HG02623 (cell line): Measurements from ENCODE around the gene ELMO3.
A peak's percentile ranks its signal among the peaks of the same experiment; 100 is the strongest.

Experiments used
- ATAC-seq: cut with Tn5 transposase; IDR thresholded peaks from one replicate; pipeline ENCODE4 v1.9.1; 2021; ENCODE audit warnings: moderate library complexity; ENCODE audit not compliant: unreplicated experiment

Gene ELMO3, protein sequence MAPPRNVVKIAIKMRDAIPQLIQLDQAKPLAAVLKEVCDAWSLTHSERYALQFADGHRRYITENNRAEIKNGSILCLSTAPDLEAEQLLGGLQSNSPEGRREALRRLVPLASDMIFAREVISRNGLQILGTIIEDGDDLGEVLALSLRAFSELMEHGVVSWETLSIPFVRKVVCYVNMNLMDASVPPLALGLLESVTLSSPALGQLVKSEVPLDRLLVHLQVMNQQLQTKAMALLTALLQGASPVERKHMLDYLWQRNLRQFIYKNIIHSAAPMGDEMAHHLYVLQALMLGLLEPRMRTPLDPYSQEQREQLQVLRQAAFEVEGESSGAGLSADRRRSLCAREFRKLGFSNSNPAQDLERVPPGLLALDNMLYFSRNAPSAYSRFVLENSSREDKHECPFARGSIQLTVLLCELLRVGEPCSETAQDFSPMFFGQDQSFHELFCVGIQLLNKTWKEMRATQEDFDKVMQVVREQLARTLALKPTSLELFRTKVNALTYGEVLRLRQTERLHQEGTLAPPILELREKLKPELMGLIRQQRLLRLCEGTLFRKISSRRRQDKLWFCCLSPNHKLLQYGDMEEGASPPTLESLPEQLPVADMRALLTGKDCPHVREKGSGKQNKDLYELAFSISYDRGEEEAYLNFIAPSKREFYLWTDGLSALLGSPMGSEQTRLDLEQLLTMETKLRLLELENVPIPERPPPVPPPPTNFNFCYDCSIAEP

DNA sequence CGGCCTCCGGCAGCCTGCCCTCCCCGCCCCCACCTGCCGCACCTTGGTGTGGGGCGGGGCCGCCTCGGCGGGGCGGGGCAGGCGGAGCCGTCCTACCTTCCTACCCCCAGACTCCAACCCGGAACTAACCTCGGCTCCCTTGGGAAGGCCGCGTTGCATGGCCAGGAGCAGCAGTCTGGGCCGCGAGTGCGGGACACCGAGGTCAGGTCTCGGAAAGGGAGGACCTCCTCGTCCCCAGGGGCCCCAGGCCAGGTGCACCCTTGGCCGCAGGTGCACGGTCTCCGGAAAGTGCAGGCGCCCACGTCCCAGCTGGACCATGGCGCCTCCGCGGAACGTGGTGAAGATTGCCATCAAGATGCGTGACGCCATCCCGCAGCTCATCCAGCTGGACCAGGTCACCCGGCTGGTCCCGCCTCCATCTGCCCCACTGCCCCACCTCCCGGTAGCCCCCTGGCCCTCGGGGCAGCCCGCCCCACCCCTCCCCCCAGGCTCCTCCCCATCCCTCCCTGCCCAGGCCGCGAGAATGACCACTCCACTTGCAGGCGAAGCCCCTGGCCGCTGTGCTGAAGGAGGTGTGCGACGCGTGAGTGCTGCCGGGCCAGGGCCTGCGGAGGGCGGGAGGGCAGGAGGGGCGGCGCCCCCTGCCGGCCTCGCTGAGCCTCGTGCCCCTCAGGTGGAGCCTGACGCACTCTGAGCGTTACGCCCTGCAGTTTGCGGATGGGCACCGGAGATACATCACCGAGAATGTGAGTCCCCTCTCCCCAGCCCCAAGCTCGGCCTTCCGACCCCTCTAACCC lies at the start of gene ELMO3:
Gene ELMO3, plus strand, starts transcription at position 121 of the 797 bp plus-strand sequence. Its CDS starts 196 bp downstream, at position 317.
- no peak for ATAC-seq

DNA sequence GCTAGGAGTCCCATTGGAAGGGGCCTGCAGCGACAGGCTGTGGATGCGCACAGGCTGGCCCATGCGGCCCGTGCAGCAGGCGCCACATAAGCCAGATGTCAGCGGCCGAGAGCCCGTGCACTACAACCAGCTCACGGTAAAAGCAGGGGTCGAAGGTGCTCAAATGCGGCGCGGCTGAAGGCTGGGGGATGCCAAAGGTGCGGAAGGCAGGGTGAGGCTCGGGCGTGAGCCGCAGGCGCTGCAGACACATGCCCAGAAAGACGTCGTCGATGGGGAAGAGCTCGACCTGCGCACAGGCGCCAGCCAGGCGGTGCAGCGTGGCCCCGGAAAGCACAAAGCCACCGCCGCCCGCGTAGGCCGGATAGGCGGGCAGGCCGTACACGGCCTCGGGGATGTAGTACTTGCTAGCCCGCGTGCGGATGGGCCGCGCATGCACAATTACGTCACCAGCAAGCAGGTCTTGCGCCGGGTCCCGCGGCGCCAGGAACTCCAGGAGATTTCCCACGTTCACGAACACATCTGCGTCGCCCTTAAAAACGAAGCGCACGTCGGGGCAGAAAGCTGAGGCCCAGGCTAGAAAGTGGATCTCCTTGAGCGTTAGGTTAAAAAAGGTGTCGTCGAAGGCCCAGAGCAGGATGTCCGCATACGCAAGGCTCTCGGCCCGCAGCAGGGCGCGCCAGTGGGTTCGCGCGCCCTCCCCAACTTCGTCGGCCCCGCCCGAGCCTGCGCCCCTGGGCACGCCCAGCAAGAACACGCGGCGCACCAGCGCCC lies 49.5 kb upstream of the ELMO3 start:
- no peak for ATAC-seq

DNA sequence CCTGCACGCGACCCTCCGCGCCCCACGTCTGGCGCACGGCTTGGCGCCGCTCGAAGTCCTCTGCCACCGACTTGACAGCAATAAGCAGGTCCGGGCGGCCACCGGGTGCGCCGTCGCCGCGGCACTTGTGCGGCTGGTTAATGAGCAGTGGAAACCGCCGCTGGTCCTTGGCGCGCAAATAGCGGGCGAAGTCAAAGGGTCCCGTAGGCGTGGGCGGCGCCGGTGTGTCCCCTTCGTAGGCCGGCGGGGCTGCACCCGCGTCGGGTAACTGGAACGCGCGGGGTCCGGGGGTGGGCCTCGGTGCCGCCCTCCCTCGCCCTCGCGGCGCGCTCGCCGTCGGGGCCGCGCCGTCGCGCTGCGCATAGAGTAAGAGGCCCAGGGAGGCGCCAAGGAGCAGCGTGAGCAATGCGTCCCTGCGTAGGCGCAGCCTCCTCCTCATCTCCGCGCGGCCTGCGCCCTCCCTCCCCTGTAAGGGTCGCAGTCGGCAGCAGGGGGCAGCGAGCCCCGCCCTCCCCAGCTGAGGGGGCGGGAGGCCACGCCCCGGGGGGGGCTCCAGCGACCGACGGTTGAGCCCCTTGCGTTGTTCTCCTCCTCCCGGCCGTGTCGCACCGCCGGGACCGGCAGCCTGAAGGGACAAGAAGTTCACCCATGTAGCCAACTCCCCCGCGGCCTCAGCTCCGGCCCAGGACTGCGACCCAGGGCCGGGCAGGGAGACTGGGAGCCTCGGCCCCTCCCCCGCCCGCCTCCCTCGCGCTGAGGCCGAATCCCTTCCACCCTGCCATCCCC lies 48.7 kb upstream of the ELMO3 start:
- peak; percentile 22 for ATAC-seq

DNA sequence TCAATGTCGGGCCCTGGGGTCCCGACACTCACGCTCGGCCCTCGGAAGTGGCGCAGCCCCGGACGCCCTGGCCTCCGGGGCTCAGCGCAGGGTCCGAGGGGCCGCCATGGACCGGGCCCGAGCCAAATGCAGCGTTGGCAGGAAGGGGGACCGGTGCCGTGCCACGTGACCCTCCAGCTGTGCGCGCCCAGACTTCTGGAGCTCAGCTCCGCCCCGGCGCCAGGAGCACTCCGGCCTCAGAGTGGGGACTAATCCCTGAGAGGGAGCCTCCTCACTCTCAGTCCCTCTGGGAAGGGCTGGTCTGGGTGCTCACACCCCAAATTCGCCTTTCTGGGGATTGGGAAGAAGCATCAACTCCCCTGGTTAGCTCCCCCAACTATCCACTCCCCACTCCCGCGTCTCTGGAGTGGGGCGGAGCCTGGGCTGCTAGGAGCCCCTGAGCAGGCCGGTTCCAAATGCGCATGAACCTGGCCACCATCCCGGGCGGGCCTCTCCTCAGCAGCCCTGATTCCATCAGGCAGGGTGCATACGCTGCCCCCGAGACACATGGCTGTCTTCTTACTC lies 48.0 kb upstream of the ELMO3 start, which contains the start of gene B3GNT9:
Gene B3GNT9, minus strand, starts transcription at position 166 of the 564 bp plus-strand sequence. CDS start 513 bp downstream, outside the sequence.
- ATAC-seq, result peak; percentile 53

DNA sequence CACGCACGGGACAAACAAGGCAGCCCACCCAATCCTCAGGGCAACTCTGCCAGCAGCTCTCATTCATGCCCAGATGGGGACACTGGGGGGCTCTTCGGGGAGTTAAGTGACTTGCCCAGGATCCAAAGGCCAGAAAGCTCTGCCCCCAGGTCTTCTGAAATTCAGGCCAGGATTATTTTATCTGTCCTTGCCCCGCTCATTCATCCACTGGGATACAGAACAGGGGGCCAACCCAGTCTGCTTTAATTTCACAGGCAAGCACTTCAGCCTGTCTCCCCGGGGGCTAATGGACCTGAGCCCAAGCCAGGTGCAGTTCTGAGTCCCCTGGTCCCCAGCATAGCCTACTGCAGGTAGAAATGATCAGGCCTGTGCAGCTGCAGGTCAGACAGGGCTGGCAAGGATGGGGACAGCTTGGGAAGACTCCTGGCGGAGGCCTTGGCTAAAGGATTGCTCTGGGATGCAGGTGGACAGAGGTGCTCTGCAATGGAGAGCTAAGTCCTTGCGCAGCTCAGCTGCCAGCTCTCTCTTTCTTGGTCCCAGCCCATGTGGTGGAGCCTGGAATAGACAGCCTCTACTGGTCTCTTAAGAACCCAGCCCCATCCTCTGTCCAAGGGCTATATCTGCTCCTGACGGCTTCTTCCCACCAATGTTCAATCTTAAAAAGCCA lies 47.4 kb upstream of the ELMO3 start:
- no peak for ATAC-seq

DNA sequence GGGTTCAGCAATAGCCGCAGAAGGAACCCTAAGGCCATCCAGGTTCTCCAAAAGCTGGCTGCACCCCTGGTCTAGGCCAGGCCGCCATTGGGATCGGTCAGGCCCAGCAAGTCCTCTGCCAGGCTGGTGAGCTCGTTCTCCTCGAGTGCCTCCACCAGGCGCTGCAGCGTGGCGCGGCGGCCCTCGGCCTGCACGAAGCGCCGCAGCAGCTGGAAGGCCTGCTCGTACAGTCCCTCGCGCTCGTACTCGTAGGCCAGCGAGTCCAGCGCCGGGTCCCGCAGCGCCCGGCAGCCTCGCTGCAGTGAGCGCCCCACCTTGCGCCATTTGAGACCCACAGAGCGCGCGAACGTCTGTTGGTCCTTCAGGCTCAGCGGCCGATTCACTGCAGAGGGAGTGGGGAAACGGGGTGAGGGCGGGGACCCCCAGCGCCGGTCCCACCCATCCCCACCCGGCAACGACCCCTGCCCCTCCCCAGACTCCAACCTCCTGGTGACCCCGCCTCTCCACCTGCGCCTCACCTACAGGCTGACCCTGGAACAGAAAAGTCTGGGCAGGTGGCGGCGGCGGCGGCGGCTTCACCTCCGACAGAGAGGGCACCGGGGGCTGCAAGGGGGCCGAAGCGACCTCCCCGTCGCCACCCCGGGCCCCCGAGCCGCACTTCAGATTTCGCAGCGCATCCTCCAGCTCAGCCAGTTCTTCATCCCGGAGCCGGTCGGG lies 44.2 kb upstream of the ELMO3 start:
- ATAC-seq, result no peak

DNA sequence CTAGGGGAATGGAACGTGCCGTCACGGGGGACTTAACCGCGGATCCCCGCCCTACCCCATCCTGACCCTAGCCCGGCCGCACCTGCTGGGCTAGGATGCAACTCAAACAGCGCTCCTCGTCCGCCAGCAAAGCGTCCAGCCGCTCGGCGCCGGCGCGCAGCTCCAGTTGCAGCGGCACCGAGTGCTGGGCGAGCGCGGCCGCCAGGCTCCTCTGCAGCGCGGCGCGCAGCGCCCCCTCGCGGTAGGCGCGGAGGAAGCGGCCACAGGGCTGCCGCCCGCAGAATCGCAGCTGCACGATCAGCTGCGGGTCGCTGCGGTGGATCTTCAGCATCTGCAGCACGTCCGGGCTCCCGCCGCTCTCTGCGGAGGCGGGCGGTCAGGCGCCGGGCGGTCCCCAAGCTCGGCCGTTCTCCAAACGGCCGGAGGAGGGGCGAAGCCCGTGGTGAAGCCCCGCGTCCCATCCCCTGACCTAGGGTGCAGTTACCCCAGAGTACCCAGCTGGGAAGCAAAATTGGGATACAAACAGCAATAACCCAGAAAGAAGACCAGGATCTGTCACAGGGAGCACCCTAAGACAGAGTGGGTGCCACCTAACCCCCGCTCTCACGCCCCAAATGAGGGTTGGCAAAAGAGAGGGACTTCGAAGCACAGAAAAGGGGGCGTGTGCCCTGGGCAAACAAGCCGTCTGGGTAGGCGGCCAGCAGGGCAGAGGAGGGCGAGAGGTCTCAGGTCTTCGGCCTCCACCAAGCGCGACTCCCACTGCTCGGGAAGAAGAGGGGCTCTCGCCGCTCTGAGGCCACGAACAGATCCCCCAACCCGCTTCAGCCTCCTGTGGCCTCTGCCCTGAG lies 43.4 kb upstream of the ELMO3 start:
- ATAC-seq, result no peak

DNA sequence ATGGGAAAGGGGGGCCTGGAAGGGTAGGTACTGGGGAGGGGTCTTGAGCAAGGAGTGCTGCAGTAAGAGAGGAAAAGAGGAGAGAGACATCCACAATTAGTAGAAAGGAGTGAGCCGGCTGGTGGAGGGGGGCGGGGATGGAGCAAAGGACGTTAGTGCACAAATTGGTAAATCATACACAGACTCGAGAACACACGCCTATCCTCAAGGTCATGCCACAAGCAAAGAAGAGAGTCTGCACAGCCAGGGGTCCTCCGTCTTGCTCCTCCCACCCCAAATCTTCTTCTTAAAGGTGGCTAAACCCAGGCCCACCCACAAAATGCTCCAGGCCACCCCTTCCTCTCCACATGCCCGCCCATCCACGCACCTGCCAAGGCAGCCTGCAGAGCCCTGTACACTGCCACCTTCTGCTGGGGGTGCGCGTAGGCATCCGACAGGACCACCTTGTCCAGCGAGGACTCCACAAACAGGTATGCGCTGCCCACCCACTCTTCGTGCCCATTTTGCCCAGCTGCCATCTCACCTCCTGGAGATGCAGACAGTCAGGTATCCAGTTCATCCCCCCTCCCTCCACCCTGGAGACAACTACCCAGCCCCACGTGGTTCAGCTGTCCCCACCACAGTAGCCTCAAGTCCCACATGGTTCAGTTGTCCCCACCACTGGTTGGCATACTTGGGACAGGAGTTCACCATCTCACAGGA lies 42.6 kb upstream of the ELMO3 start:
- ATAC-seq, result no peak

DNA sequence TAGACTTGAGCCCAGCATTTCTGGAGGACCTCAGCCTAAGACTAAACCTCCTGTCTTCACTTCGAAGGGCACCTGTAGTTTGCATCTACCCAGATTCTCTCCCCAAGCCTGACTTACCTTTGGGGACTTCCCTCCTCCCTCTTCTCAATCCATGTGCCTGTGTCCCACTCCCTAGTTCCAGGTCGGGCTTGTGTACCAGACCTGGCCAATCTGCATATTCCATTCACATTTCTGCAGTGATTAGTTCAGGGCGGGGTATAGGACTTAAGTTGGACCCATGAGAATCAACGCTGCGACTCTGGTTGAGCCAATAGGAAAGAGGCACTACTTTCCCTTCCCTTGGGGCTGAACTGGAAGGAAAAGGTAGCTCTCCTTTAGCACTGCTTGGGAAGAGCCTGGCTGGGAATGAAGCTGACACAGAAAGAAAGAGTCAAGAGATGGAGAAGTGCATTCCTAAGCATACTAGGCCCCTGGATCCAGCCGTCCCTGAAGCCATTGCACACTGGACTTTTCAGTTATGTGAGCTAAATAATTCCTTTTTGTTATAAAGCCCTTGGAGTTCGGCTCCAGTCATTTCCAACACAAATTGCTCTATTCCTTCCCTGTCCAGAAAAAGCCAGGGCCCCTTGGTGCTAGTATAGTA lies 41.7 kb upstream of the ELMO3 start:
- no peak for ATAC-seq

DNA sequence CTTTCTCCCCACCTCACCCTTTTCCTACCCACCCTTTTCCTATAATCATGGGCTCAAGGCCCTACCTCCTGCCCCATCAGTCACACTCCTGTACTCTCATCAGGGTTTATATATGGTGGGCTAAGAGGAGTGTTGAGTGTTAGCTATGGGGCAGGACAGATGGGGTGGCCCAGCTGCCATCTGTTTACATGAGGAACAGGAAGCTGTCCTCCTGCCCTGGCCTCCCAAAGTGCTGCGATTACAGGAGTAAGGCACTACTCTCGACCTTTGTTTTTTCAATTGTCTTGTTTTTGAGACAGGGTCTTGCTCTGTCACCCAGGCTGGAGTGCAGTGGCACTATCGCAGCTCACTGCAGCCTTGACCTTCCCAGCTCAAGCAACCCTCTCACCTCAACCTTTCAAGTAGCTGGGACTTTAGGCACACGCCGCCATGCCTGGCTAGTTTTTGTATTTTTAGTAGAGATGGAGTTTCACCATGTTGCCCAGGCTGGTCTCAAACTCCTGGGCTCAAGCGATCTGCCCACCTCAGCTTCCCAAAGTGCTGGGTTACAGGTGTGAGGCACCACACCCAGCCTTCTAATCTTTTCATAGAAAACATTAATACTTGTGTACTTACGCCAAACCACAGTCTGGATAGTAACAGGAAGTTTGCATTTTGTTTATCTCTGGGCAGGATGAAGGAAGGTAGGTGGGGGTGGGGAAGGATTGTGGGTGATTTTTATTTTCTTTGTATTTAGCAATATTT lies 40.9 kb upstream of the ELMO3 start:
- no peak for ATAC-seq

DNA sequence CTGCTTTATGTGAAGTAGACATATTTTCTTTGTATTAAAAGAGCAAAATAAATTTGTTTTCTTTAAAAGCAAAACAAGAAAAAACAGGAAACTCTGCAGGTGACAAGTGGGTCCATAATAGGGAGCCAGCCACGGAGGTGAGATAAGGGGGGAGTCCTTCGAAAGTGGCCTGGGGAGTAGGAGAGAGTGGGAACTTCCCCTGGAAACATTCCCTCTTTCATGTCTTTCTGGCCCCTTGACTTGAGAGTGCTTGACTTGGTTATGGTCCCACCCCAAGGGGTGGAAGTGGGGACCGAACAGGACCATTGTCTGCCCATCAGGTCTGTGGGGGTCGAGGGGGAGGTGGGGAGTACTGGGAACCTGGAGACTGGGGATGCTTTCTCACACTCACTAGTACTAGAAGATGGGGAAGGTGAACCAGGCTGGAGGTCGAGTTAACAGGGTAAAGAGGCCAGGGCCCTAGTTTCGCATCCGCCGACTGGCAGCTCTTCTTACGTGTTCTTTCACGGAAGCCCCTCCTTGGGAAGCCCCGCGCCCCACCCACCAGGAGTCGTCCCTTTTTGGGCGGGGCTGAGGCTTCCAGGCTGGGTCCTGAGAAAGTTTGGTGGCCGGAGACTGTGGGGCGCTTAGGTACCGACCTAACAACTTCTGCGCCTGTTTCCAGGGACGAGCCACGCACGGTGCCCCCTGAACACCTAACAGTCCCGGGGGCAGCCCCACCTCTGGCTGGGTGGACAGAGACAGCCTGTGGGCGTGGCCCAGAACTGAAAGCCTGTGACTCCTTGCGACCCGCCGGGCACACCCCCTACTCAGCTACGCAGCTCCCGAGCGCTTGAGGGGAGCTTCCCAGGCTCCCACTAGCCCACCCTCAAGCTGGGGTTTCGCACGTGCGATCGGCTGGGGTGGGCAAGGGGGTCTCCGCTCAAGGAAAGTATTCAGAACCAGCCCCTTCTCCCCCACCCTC lies 40.0 kb upstream of the ELMO3 start:
- peak; percentile 33 for ATAC-seq

DNA sequence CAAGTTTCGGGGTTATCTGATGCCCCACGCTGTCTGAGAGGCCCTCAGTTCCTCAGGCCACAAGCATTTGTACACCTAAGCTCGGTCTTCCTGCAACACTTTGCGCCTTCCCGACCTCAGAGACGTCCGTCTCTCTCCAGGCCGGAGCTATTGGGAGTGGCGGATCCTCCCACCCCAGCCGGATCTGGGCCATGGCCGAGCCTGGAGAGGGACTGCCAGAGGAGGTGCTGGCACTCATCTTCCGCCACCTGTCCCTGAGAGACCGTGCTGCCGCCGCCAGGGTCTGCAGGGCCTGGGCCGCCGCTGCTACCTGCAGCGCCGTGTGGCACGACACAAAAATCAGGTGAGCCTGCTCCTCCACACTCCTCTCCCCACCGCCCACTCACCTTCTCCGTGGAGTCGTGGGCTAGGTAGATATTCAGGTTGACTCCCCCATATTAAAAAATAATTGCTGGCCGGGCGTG lies 37.3 kb upstream of the ELMO3 start:
- ATAC-seq, result no peak

DNA sequence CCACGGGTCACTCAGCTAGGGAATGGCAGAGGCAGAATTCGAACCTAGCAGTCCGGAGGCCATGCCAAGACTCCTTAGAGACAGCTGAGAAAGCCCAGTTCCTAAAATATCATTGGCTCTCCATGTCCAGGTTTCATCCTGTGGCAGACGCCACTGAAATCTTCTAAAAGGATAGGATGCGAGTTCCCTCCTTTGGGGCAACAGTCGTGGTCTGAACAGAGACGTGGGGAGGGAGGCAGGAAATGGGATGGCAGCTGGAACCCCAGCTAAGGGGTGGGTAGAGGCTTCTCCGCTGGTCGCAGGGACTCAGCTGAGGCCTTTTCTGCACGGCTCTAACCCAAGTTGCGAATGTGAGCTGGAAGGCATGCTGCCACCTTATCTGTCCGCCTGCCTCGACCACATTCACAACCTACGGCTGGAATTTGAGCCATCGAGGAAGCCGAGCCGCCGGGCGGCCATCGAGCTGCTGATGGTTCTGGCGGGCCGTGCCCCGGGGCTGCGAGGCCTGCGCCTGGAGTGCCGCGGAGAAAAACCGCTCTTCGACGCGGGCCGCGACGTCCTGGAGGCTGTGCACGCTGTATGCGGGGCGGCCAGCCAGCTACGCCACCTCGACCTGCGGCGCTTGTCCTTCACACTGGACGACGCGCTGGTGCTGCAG lies 36.3 kb upstream of the ELMO3 start:
- no peak for ATAC-seq
